Endothelial cell of hepatic sinusoid (primary cell): ENCODE measurements around the gene EPX.

Experiments used
- in situ Hi-C: cut with HindIII; loops from 2 replicates; pipeline ENCODE4 v1.10.0; 2017; ENCODE audit warnings: low sequenced_read_pairs

Gene EPX

DNA sequence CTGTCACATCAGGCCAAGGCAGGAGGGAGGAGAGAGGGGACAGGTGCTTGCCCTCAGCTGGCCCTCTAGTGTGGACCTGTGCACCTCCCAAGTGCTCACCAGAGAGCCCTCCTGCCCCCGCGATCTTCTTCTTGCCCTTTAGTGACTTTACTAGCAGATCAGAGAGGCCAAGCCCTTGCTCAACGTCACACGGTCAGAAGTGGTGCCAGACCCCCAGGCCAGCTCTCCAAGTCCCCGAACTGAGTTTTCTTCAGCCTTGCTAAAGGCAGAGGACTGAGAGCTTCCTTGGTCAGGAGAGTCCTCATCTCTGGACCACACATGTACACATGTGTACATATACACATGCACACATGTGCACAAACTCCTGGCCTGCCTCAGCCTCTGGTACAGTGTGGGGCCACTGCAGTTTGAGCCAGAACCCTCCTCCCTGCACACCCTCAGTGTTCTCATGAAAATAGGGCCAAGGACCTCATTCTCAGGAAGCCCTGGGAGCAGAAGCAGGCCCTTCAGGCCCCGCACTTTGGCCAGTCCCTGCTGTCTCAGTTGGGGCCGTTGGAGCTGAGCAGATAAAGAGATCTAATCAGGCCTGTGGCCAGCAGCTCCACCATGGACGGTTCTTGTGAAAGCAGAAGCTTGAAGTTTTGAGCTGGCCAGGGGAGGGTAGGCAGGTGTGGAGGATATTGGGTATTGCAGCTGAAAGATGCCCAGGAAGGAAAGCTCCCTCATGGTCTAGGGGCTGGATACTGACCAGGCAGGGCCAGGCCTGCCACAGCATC lies 7.4 kb upstream of the EPX start:
- in situ Hi-C loops: loop anchor here (10.0 kb wide), 1 partner anchor 60 kb away; no protein-coding TSS in a partner anchor

DNA sequence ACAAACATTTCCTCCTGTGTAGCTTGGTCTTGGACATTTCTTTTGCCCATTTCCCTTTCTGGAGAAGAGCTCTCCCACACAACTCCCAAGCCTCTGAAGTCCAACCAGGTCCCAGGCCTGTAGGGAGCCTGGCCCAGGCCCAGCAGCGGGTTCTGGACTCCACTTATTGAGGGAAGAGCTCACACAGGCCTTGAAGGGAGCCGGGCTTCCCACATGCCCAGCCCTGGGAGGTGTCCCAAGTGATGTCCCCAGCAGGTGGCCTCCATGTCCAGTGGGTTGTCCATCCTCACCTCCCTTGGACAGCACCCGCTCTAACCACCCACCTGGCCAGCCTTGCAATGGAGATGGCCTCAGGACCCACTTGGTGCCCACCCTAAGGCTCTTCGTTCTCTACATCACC lies 5.9 kb upstream of the EPX start:
- in situ Hi-C loops: loop anchor here (10.0 kb wide), 1 partner anchor 58 kb away; no protein-coding TSS in a partner anchor

DNA sequence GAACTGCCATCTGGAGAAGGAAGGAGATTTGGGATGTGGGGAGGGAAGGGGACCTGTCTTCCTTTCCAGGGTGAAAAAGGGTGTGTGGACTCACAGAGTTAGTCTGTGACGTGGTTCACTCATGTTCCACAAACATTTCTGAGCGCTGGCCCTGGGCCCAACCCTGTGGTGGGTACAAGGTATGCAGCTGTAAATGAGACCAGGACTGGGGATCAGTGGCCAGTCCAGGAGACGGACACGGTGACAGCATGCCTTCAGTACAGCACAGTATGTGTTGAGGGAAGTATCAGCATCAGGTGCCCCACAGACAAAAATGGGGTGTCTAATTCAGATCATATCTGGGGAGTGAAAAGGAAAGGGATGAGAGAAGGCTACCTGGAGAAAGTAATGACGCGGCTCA lies 5.5 kb upstream of the EPX start:
- in situ Hi-C loops: loop anchor here (10.0 kb wide), 1 partner anchor 58 kb away; no protein-coding TSS in a partner anchor

DNA sequence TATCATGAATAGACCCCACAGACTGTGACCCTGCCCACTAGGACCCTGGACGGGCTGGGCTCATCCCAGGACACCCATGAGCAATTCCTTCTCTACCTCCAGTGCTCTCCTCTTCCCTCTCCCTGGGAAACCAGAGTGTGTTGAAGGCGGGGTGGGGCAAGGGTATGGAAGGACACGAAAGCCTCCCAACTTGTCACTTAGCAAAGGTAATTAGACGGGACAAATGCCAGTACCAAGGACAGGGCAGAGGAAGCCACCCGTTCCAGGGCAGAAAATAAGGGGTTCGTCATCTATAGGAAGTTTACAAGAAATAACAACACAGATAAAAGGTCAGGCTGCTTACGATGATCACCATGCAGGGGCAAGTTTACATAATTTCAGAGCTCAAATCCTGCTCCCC lies 4.9 kb upstream of the EPX start:
- in situ Hi-C loops: loop anchor here (10.0 kb wide), 1 partner anchor 57 kb away; no protein-coding TSS in a partner anchor

DNA sequence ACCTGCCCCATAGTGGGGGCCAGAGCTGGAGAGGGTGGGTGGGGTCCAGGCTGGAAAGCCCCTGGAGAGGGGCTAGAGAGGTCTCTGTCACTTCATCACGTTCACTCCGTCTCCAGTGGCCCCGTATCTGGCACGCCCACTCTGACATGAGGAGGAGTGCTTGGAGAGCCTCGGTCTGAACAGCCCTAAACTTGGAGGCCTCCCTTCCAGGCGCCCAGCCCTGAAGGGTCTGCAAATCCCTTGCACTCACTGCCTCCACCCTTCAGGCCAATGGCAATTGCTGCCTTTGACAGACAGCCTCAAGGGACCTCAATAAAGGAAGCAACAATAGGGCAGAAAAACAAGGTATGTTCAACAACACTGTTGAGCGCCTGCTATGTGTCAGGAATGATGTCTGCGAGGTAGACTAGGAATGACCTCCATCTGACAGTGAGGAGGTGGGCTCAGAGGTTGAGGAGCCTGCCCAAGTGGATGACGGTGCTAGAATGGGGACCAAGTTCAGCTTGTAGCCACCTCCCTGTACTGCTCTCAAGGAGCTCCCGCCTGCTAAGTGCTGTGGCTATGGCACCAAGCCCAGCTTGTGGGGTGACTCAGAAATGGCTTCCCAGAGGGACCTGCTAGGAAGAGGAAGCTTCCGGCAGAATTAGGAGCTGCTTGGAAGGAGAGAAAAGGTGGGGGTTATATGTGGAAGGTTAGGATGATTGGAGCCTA lies 2.9 kb upstream of the EPX start:
- in situ Hi-C loops: loop anchor here (10.0 kb wide), 1 partner anchor 55 kb away; no protein-coding TSS in a partner anchor

DNA sequence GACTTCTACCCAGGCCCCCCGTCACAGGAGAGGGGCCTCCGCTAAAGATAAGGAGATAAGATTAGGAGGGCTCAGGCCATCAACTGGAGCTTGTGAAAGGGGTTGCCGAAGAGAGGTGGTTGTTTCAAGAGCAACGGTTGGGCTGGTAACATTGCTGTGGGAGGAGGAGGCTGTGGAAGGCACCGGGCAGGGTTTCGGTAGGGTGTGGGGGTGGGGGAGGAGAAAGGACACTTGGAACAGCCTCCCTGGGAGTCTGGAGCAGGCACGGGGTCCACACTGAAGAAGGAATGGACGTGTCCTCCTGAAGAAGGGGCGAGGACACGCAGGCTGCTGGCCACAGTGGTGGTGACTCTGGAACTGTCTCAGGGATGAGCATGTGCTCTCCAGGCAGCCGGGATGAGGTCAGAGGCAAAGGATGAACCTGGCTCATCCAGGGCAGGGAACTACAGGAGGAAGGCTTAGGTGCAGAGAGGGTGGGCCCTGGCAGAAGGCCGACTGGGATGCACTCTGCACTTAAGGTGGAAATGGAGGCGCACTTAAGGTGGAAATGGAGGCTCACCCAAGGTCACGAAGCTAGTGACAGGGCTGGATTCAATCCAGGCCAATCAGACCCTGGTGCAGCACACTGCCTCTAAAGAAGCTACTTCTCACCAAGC lies 1.2 kb upstream of the EPX start:
- in situ Hi-C loops: no loop called here

DNA sequence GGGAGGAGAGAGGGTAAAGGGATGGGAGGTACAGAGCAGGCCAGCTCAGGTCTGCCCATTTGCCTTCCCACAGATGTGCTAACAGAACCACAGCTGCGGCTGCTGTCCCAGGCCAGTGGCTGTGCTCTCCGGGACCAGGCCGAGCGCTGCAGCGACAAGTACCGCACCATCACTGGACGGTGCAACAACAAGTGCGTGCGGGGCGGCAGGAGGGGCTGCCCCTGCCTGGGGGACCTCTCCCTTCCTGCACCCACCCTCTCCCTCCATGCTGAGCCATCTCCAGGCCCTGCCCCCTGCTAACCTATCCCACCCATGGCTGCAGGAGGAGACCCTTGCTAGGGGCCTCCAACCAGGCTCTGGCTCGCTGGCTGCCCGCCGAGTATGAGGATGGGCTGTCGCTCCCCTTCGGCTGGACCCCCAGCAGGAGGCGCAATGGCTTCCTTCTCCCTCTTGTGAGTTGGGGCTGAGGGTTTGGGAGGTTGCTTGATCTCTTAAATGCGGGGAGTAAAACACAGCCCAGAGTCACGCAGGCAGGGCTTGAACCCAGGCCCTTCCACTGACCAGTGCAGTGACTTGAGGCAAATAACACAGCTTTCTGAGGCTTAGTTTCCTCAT lies 1.2 kb downstream of the EPX start:
- in situ Hi-C loops: no loop called here

DNA sequence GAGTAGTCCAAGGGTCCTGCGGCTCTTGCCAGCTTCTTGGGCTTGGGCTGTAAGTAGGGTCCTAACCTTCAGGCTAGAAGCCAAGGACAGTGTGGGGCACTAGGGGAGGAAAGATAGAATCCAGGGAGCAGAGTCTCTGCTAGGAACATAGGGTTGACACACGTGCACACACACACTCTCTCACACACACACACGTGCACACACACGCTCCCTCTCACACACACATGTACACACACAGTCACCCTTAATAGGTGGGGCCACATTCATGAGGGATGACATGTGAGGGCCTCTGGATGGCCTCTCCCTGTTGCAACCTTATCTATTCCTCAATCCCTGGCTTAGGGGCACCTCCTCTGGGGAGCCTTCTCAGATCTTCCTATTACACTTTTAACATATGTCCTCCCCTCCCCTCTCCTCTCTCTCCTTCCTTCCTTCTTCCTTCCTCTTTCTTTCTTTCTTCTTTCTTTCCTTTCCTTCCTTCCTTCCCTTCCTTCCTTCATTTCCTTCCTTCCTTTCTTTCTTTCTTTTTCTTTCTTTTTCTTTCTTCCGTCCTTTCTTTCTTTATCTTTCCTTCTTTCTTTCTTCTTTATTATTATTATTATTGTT lies 3.1 kb downstream of the EPX start:
- in situ Hi-C loops: no loop called here

DNA sequence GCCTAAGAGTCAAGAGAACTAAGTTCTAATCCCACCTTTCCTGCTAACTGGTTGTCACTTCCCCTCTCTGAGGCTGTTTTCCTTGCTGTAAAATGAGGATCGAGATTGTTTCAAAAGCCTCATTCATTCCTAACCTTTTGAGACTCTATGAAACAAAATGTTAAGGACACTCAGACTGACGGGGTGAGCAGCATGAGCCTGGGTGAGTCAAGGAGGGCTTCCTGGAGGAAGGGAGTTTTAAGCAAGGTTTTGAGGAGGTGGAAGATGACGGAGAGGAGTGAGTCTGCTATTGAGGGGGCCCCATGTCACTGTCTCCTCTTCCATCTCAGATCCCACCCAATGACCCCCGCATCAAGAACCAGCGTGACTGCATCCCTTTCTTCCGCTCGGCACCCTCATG lies 4.1 kb downstream of the EPX start:
- in situ Hi-C loops: no loop called here

DNA sequence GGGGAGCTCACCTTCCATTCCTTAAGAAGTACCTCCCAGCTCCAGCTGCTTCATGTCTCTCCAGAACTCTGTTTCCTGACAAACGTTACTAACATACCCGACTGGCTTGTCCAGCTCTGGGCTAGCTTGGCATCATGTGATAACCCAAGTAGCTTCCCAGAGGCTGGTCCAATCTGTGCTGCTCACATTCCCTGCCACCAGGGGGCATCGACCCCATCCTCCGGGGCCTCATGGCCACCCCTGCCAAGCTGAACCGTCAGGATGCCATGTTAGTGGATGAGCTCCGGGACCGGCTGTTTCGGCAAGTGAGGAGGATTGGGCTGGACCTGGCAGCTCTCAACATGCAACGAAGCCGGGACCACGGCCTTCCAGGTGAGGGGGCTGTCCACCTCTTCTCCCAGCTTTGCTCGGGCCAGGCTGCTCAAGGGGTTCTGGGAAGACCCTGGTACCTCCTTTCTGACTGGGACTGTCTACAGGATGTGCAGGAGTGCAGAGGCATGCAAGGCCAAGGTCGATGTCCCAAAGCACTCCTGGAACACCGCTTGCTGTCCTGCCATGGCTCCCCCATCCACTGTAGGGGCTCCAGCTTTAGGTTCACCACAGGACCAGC lies 7.6 kb downstream of the EPX start:
- in situ Hi-C loops: no loop called here

DNA sequence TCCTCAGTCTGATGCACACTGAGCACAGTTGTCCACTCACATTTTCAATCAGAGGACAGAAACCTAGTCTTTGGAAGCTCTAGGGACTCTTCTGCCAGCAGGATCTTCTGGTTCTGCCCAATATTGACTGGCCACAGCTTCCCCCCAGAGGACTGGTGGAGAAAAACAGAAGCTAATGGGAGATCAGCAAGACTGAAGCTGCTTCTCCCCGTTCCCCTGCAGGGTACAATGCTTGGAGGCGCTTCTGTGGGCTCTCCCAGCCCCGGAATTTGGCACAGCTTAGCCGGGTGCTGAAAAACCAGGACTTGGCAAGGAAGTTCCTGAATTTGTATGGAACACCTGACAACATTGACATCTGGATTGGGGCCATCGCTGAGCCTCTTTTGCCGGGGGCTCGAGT lies 10.3 kb downstream of the EPX start:
- in situ Hi-C loops: no loop called here

DNA sequence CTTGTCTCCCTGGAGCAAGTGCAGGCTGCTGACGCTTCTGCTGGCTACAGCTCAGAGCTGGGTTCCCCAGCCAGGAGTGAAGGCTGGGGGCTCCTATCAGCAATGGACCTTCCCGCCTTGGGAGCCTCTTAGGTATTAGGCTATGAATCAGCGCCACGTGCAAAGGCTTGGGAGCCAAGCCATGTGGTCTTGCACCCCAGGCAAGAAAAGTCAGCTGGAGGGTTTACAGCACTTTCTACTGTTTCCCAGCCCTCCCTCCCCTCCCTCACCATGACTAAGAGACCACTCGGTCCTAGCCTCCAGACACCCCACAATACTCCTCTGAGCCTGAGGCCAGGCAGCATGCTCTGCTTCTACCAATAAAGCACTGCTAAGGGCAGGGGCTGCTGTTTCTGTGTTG lies 12.3 kb downstream of the EPX start:
- in situ Hi-C loops: no loop called here

DNA sequence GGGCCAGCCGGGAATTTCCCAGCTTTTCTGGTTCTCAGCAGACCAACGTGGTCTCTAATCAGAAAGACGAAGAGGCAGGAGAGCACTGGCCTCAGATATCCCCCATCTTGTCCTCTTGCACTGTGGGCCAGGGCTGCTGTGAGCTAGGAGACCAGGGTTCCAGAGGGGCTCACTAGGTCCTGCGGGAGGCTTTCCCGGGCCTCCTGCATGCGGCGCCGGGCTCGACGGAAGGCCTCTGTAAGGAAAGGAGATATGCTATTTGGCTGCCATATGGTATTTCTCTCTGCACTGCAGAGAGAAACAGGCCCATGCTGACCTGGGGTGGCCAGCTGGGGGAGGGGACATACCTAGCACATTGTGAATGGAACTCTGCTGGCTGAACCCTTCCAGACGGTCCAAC lies 13.4 kb downstream of the EPX start:
- in situ Hi-C loops: no loop called here

DNA sequence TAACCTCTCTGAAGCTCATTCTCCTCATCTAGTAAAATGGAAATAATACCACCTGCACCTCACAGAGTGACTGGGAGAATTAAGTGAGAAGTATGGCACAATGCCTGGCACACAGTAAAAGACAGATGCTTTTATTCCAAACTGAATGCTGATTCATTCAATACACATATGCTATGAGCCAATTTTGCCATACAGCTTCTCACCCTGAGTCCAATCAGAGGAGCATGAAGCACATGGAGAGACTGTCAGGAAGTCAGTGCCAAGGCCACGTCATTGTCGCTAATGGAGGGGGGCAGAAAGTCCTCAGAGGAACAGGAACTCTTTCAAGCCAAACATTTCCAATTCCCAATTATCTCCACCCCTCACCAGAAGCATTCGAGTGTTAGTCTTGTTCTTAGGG lies 14.9 kb downstream of the EPX start:
- in situ Hi-C loops: no loop called here

DNA sequence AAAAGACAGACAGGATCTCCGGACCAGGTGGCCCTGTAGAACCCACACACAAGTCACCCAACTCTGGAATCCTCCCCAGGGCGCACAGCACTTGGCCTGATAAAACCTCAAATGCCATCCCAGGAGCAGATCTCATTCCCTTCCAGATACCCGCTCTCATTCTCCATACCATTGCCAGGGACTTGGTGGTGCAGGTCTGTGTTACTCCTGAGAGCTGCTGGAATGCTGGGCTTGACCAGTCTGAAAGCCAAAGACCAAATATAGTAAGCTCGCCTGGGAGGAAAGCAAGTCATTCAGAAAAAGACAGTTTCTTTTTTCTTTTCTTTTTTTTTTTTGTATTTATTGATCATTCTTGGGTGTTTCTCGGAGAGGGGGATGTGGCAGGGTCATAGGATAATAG lies 15.8 kb downstream of the EPX start:
- in situ Hi-C loops: no loop called here

DNA sequence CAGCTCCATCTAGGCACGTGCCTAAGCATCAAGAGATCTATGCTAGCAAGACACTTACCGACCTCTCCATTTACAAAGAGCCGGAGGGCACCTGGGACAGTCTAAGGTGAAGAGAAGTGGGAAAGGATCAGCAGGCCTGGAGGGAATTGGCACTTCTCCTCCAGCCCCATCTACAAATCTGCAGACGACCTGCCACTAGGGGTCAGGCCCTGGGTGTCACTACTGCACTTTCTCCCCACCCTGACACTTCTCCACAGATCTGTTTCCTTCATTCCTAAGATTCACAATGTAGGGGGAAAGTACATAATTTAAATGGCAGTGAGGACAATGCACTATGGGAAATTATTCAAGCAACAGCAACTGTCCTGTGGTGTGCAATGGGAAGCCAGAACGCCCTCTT lies 18.4 kb downstream of the EPX start:
- in situ Hi-C loops: no loop called here

DNA sequence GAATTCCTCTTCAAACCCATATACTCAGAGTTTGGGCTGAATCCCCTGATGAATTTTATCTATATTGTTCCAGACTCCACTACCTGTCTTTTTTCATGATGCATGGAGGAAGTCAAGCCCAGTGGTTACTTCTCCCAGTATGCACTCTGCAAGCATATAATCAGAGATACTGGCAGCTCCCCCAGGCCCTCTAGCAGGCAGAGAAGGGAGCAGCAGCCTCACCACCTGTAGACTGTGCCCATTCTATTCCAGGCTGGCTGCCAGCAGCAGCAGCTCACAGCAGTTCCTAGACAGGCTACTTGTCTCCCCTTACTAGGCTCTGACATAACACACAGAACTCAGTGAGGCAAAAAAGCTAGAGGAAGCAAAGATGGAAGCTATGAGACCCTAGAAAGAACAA lies 23.2 kb downstream of the EPX start:
- in situ Hi-C loops: no loop called here

DNA sequence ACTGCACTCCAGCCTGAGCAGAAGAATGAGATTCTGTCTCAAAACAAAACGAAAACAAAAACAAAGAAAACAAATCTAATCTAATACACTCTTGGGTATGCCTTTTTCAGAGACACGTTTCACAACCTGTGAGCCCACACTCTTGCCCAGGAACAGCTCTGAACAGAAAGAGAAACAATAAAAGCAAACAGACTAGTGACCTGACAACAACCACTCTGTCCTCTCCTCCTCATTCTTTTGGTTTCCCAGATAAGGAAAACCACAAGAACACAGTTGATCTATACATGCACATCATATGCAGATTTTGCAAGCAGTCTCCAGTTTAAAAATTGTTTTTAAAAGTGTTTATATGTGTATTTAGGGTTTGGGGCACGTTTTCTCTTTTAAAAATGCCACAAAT lies 25.2 kb downstream of the EPX start:
- in situ Hi-C loops: no loop called here

DNA sequence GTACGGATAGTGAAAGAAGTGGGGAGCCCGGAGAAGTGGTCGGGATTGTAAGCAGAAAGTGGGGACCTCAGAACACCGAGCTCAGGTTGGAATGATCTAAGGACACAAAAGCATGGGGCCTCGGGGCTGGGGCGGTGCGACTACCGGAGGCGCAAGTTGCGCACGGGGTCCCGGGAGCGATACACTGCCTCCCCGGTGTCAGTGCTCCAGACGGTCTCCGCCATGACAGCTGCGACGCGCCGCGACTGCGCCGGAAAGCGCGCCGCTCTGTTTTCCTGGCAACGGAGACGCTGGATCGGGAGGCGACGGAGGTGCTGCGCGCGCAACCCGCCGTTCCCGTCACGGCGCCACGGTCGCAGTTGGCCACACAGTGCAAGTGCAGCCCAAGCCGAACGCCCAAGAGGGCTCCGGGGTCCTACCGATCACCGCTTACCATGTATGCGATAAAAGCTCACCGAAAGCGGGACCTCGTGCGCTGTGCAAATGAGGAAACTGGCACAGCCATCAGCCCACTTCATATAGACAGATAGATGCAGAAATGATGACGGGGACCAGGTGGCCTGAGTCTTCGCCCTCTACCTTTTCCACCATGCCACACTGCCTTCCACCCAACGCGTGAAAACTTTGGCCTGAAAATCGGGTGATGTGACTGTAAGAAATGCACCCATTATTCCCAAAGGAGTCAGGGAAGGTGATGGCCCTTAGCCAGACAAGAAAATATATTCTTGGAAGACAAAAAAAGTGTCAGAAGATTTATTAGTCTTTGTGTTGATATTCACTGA lies 26.7 kb downstream of the EPX start, which contains the start of gene MKS1:
TSS of gene MKS1 (minus strand) at position 249 of the 782 bp plus-strand sequence. CDS start at position 224, 25 bp downstream.
- in situ Hi-C loops: no loop called here

DNA sequence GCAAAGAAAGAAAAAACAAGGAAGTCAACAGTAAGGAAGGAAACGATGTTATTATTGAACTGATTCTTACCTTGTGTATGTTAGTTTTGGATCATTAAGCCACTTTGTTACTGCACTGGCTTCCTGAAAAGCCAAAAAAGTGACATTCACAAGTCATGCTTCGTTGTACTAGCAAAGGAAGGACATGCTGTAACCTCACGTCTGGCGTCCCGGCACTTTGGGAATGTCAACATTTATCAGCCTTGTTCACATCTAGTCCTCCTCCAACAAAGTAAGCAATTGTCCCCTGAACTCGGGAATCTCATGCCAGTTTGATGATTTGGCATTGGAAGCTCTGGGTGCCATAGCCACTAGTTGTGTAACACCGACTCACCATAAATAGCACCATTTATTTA lies 27.3 kb downstream of the EPX start:
- in situ Hi-C loops: no loop called here
